Trophoblast cell (in vitro differentiated cells and primary cell): ENCODE measurements around the gene PCDH18.
"Not testable (repeated sequence)": the region's sequence is repeated elsewhere in the genome, so short reads cannot be mapped to it uniquely, and the experiment has no call there.

Source experiments
- DNase-seq, 2 donors: peaks; one replicate each; pipeline ENCODE4 v3.0.0-alpha.2; 2016
- H2AFZ ChIP-seq: 2 replicates; pipeline ENCODE4 v1.6.1; 2013; ENCODE audit warnings: low read length, moderate library complexity, mild to moderate bottlenecking; ENCODE audit not compliant: insufficient read depth, poor library complexity
- H2AK5ac ChIP-seq: 2 replicates; pipeline ENCODE4 v1.6.1; 2013; ENCODE audit warnings: mild to moderate bottlenecking, low read length
- H2BK120ac ChIP-seq: 2 replicates; pipeline ENCODE4 v1.6.1; 2013; ENCODE audit warnings: low read length, mild to moderate bottlenecking, moderate library complexity; ENCODE audit not compliant: insufficient read depth, poor library complexity
- H2BK12ac ChIP-seq: 2 replicates; pipeline ENCODE4 v1.6.1; 2013; ENCODE audit warnings: mild to moderate bottlenecking, low read length, moderate library complexity
- H2BK5ac ChIP-seq: 2 replicates; pipeline ENCODE4 v1.6.1; 2013; ENCODE audit warnings: low read length, low read depth, moderate library complexity, mild to moderate bottlenecking; ENCODE audit not compliant: poor library complexity
- H3K14ac ChIP-seq: 2 replicates; pipeline ENCODE4 v1.6.1; 2013; ENCODE audit warnings: mild to moderate bottlenecking, low read length
- H3K18ac ChIP-seq: 2 replicates; pipeline ENCODE4 v1.6.1; 2013; ENCODE audit warnings: mild to moderate bottlenecking, low read length
- H3K23ac ChIP-seq: 2 replicates; pipeline ENCODE4 v1.6.1; 2013; ENCODE audit warnings: low read length
- H3K27ac ChIP-seq: 2 replicates; pipeline ENCODE4 v1.5.1; 2013; ENCODE audit warnings: low read depth, mild to moderate bottlenecking, inconsistent platforms, low read length, moderate library complexity
- H3K27me3 ChIP-seq: 2 replicates; pipeline ENCODE4 v1.6.1; 2013; ENCODE audit warnings: inconsistent platforms, mild to moderate bottlenecking, low read length, moderate library complexity; ENCODE audit not compliant: insufficient read depth
- H3K36me3 ChIP-seq, 2 experiments: 1 replicate in 1 of 2; 2 replicates in 1 of 2; pipeline ENCODE4 v1.6.1; 2013; ENCODE audit warnings: low read length in 2 of 2, mild to moderate bottlenecking in 2 of 2, moderate library complexity in 1 of 2; ENCODE audit not compliant: insufficient read depth in 2 of 2, control insufficient read depth in 1 of 2
- H3K4ac ChIP-seq: 2 replicates; pipeline ENCODE4 v1.6.1; 2013; ENCODE audit warnings: low read depth, mild to moderate bottlenecking, low read length, moderate library complexity
- H3K4me1 ChIP-seq, 2 experiments: 1 replicate in 1 of 2; 2 replicates in 1 of 2; pipeline ENCODE4 v1.6.1; 2013; ENCODE audit warnings: low read length in 2 of 2, mild to moderate bottlenecking in 2 of 2, moderate library complexity in 1 of 2; ENCODE audit not compliant: insufficient read depth in 2 of 2, control insufficient read depth in 1 of 2
- H3K4me2 ChIP-seq: 2 replicates; pipeline ENCODE4 v1.6.1; 2013; ENCODE audit warnings: inconsistent platforms, mild to moderate bottlenecking, low read length, moderate library complexity
- H3K4me3 ChIP-seq: 2 replicates; pipeline ENCODE4 v1.5.1; 2013; ENCODE audit warnings: mild to moderate bottlenecking, low read depth, low read length, inconsistent platforms
- H3K79me1 ChIP-seq: one replicate; pipeline ENCODE4 v1.6.1; 2013; ENCODE audit warnings: low read length
- H3K79me2 ChIP-seq: 2 replicates; pipeline ENCODE4 v1.6.1; 2013; ENCODE audit warnings: low read length, mild to moderate bottlenecking; ENCODE audit not compliant: control insufficient read depth, insufficient read depth, poor library complexity
- H3K9ac ChIP-seq: 2 replicates; pipeline ENCODE4 v1.6.1; 2013; ENCODE audit warnings: mild to moderate bottlenecking, low read length
- H3K9me3 ChIP-seq: 2 replicates; pipeline ENCODE4 v1.6.1; 2013; ENCODE audit warnings: low read depth, mild to moderate bottlenecking, control low read depth, inconsistent platforms, low read length; ENCODE audit not compliant: insufficient read depth
- H4K12ac ChIP-seq: 2 replicates; pipeline ENCODE4 v1.6.1; 2013; ENCODE audit warnings: low read depth, mild to moderate bottlenecking, low read length, moderate library complexity
- H4K8ac ChIP-seq: 2 replicates; pipeline ENCODE4 v1.6.1; 2013; ENCODE audit warnings: low read depth, mild to moderate bottlenecking, low read length, moderate library complexity
- H4K91ac ChIP-seq: one replicate; pipeline ENCODE4 v1.6.1; 2013; ENCODE audit warnings: low read depth, mild to moderate bottlenecking, low read length, moderate library complexity
- WGBS: extraction: QIAGEN DNeasy Blood & Tissue Kit; methylation state at CpG from one replicate; pipeline ENCODE4 v1.1.7; 2013; ENCODE audit warnings: missing lambda C conversion rate; ENCODE audit not compliant: insufficient read length, insufficient coverage; ENCODE audit errors: extremely low coverage; 5-methylcytosine and 5-hydroxymethylcytosine counted together

PCDH18 gene

GRCh38 chr4:137517323-137517722 lies 15.0 kb downstream of the PCDH18 start:
- H3K4me2 ChIP-seq, DNase-seq, H3K18ac ChIP-seq, H3K4ac ChIP-seq, H3K79me1 ChIP-seq, H4K12ac ChIP-seq, H3K79me2 ChIP-seq, H2BK120ac ChIP-seq, H3K4me1 ChIP-seq, H3K36me3 ChIP-seq, H3K9ac ChIP-seq, H3K23ac ChIP-seq, H2BK12ac ChIP-seq, H2AK5ac ChIP-seq, H2BK5ac ChIP-seq, H2AFZ ChIP-seq, H3K27me3 ChIP-seq, H4K8ac ChIP-seq, H3K27ac ChIP-seq, H3K9me3 ChIP-seq, H3K14ac ChIP-seq, H3K4me3 ChIP-seq, H4K91ac ChIP-seq: not testable (repeated sequence)
- no CpG with 5 or more reads among the region's 3 CpGs for WGBS

GRCh38 chr4:137514406-137515111 lies 17.7 kb downstream of the PCDH18 start:
- no peaks in the 10 kb centered on the region for H3K79me2 ChIP-seq
- no peak overlapping the region for H2BK5ac ChIP-seq
- H4K8ac ChIP-seq: no peak overlapping the region
- H3K18ac ChIP-seq: no peak overlapping the region
- H3K4me2 ChIP-seq: no peak overlapping the region
- H3K4ac ChIP-seq: no peak overlapping the region
- H3K4me1 ChIP-seq: peaks cover 0 to 2% of the 10 kb centered on the region in 2 experiments
- no peaks in the 10 kb centered on the region for H3K36me3 ChIP-seq
- H3K14ac ChIP-seq: no peak overlapping the region
- H4K91ac ChIP-seq: no peak overlapping the region
- no peak overlapping the region for H3K9ac ChIP-seq
- no peak overlapping the region for H2BK12ac ChIP-seq
- no peaks in the 10 kb centered on the region for H3K27me3 ChIP-seq
- H3K9me3 ChIP-seq: no peaks in the 10 kb centered on the region
- H3K27ac ChIP-seq: no peak overlapping the region
- no peak overlapping the region for H2AFZ ChIP-seq
- WGBS: no CpG with 5 or more reads among the region's 3 CpGs
- H4K12ac ChIP-seq: no peak overlapping the region
- H3K23ac ChIP-seq: no peak overlapping the region
- H3K79me1 ChIP-seq: no peaks in the 10 kb centered on the region
- no peak overlapping the region for H3K4me3 ChIP-seq
- DNase-seq: no peak
- no peak overlapping the region for H2BK120ac ChIP-seq
- no peak overlapping the region for H2AK5ac ChIP-seq

GRCh38 chr4:137510557-137511265 lies 21.6 kb downstream of the PCDH18 start:
- no peaks in the 10 kb centered on the region for H3K9me3 ChIP-seq
- H3K36me3 ChIP-seq: no peaks in the 10 kb centered on the region
- H2BK120ac ChIP-seq: no peak overlapping the region
- H4K91ac ChIP-seq: no peak overlapping the region
- H2BK5ac ChIP-seq: no peak overlapping the region
- no peak overlapping the region for H2AK5ac ChIP-seq
- no CpG with 5 or more reads among the region's 2 CpGs for WGBS
- H3K79me2 ChIP-seq: no peaks in the 10 kb centered on the region
- no peak overlapping the region for H2BK12ac ChIP-seq
- no peak overlapping the region for H3K9ac ChIP-seq
- no peak overlapping the region for H2AFZ ChIP-seq
- H3K14ac ChIP-seq: no peak overlapping the region
- no peak overlapping the region for H3K4me2 ChIP-seq
- no peaks in the 10 kb centered on the region for H3K79me1 ChIP-seq
- H3K23ac ChIP-seq: no peak overlapping the region
- DNase-seq: peak in 1 of 2 donors; percentile 11
- H3K18ac ChIP-seq: no peak overlapping the region
- H4K12ac ChIP-seq: no peak overlapping the region
- H4K8ac ChIP-seq: no peak overlapping the region
- H3K4me1 ChIP-seq: peaks cover 0 to 2% of the 10 kb centered on the region in 2 experiments
- no peak overlapping the region for H3K27ac ChIP-seq
- H3K4ac ChIP-seq: no peak overlapping the region
- no peak overlapping the region for H3K4me3 ChIP-seq
- H3K27me3 ChIP-seq: no peaks in the 10 kb centered on the region

- Histone ChIP-seq H3K14ac (no peak overlapping the region), H4K8ac (no peak overlapping the region), H3K4me2 (no peak overlapping the region), H3K79me2 (no peaks in the 10 kb centered on the region), H3K79me1 (no peaks in the 10 kb centered on the region), H2AFZ (no peak overlapping the region), H3K27me3 (no peaks in the 10 kb centered on the region), H3K9ac (no peak overlapping the region), H3K36me3 (no peaks in the 10 kb centered on the region), H3K4me3 (no peak overlapping the region), H3K4me1 (peaks cover 0 to 2% of the 10 kb centered on the region in 2 experiments), H2AK5ac (no peak overlapping the region), H4K12ac (no peak overlapping the region), H2BK12ac (no peak overlapping the region), H4K91ac (no peak overlapping the region), H2BK5ac (no peak overlapping the region), H2BK120ac (no peak overlapping the region), H3K23ac (no peak overlapping the region), H3K9me3 (no peaks in the 10 kb centered on the region), H3K18ac (no peak overlapping the region), H3K27ac (no peak overlapping the region), H3K4ac (no peak overlapping the region)
- WGBS: no CpG with 5 or more reads among the region's 4 CpGs
- no peak for DNase-seq
Observed at GRCh38 chr4:137509855-137510282, 22.4 kb downstream of the PCDH18 start.
